ENCODE data around the gene CLDN14. TPM values are rescaled to one million over a fixed set of nuclear protein-coding genes. Genes with fewer than 3 reads are reported as not detected.

CLDN14 gene
- total RNA-seq, 1 experiment from 2014 or later = not detected

DNA sequence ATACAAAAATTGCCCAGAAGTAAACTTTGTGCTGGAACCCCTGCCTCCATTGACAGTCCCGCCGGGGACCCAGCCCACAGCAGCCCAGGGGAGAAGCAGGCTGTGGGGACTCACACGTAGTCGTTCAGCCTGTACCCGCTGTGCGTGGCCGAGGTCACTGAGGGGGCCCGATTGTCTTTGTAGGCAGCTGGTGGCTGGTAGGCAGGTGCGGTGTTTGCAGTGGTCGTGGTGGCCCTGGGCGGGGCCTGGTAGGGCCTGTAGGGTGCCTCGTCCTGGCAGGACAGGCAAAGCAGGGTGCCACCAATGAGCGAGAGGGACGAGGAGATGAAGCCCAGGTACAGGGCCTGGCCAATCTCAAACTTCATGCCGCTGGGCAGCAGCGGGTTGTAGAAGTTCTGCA lies 19.1 kb downstream of the CLDN14 start:
- no peak overlapping the region for H2BK5ac ChIP-seq (ENCODE audit: insufficient read length, low read length)
- H3K27ac Mint-ChIP-seq = peak overlapping the region in 1 of 3 experiments; percentile 65; a peak in 1 of 7 replicates
- H2BK15ac ChIP-seq (ENCODE audit: low read depth, low read length) = no peak overlapping the region
- H2AFZ ChIP-seq (ENCODE audit: low read length) = no peak overlapping the region
- H2BK12ac ChIP-seq (ENCODE audit: insufficient read length, low read depth, low read length) = no peak overlapping the region
- H2AK5ac ChIP-seq (ENCODE audit: insufficient read length, low read length) = no peak overlapping the region
- H4K20me1 ChIP-seq (ENCODE audit: control insufficient read depth, insufficient read depth, insufficient read length) = no peaks in the 10 kb centered on the region
- H3K27ac ChIP-seq (ENCODE audit: insufficient read length, low read depth, low read length) = no peak overlapping the region
- no peaks in the 10 kb centered on the region for H3K79me1 ChIP-seq (ENCODE audit: insufficient read depth, low read depth, low read length, poor library complexity, severe bottlenecking)
- H3K9me3 Mint-ChIP-seq = no peaks in the 10 kb centered on the region
- TF ChIP-seq CTCF (conservative IDR thresholded peaks at IDR 0.05) = no peak
- H3K4me2 ChIP-seq (ENCODE audit: insufficient read depth, insufficient read length, low read length) = no peak overlapping the region
- H3K36me3 Mint-ChIP-seq (ENCODE audit: insufficient read depth in 1 of 3, low read depth in 3 of 3) = no peaks in the 10 kb centered on the region
- WGBS (ENCODE audit: extremely low coverage, insufficient read length, low lambda C conversion rate) = no CpG with 5 or more reads among the region's 16 CpGs
- H3K4ac ChIP-seq (ENCODE audit: low read depth, low read length) = no peak overlapping the region
- no peak overlapping the region for H4K91ac ChIP-seq (ENCODE audit: insufficient read length, low read depth, low read length)
- no peaks in the 10 kb centered on the region for H3K9me3 ChIP-seq (ENCODE audit: control insufficient read depth, low read depth, low read length)
- H3K9ac ChIP-seq (ENCODE audit: extremely low read depth, insufficient read length, low read length) = no peak overlapping the region
- no peak overlapping the region for H3K14ac ChIP-seq (ENCODE audit: insufficient read depth, low read length)
- H2BK120ac ChIP-seq (ENCODE audit: low read depth, low read length, poor library complexity, severe bottlenecking) = no peak overlapping the region
- no peak overlapping the region for H2BK20ac ChIP-seq (ENCODE audit: low read depth, low read length, poor library complexity, severe bottlenecking)
- DNase-seq = no peak
- H3K56ac ChIP-seq (ENCODE audit: insufficient read length, low read depth, low read length) = no peak overlapping the region
- peaks cover 19 to 29% of the 10 kb centered on the region in 2 experiments for H3K4me1 Mint-ChIP-seq
- H3K23me2 ChIP-seq (ENCODE audit: insufficient read length, low read depth, low read length, poor library complexity, severe bottlenecking) = no peaks in the 10 kb centered on the region
- H4K5ac ChIP-seq (ENCODE audit: insufficient read length, low read depth, low read length) = no peak overlapping the region
- 0 out of 2 replicates have a peak, but pooled peaks cover 5% of the 10 kb centered on the region for H3K4me1 ChIP-seq (ENCODE audit: insufficient read depth, low read length)
- H3T11ph ChIP-seq (ENCODE audit: low read length) = no peak overlapping the region
- H3K27me3 Mint-ChIP-seq (ENCODE audit: low read depth) = no peaks in the 10 kb centered on the region
- H3K4me3 Mint-ChIP-seq = no peak overlapping the region
- no peaks in the 10 kb centered on the region for H3K79me2 ChIP-seq (ENCODE audit: insufficient read depth, low read length)
- H3K23ac ChIP-seq (ENCODE audit: insufficient read length, low read depth, low read length) = no peak overlapping the region
- no peaks in the 10 kb centered on the region for H3K27me3 ChIP-seq (ENCODE audit: insufficient read depth, low read length)
- no peak overlapping the region for H3K18ac ChIP-seq (ENCODE audit: insufficient read length, low read depth, low read length)
- no peak overlapping the region for H4K8ac ChIP-seq (replicated peaks; ENCODE audit: insufficient read length, low read depth, low read length)

Data from H9 (cell line).